ENCODE measurements around the gene NFIA. TPM values are rescaled to one million over a fixed set of nuclear protein-coding genes. Genes with fewer than 3 reads are reported as not detected.

The NFIA gene
- total and polyA plus RNA-seq, 5 donors from 2014 or later: 0.86 to 3.9 (median 1.7) TPM

DNA sequence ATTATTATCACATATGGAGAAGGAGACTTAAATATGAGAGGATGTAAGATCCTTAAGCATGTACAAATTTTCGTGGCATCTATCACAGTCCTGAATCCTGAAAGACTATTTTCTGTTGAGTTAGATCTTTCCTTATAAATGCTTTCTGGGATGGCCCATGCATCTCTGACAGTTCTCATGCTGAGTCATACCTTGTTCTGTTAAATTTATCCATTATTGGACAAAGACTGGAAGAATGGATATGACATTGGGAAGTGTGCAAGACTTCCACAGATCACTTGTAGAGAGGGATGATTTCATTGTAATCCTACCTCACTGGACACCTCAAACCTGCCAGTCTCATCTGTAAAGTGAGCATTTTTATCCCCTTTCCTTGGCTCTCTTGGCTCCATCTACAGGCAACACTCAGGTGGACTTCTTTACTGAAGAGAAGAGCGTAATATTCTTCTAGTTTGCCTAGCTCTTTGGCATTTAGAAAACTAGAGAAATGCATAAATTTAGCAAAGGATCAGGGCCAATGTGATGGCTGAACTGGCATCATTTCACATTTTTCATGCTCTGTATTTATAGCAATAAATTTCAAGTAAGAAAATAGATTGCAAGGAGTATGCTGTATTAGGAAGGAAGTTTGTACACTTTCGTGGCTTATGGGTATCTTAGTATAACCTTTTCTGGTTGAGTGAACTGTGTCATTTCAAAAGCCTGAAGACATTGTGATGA is 128.2 kb downstream of the NFIA start:
- Mint-ChIP-seq H3K4me3 (no peak overlapping the region), H3K27me3 (peaks cover under 1% of the 10 kb centered on the region), H3K9me3 (peaks cover 0 to 1% (median 0%) of the 10 kb centered on the region in 7 donors), H3K27ac (no peak overlapping the region), H3K36me3 (no peaks in the 10 kb centered on the region), H3K4me1 (no peaks in the 10 kb centered on the region)
- H3K4me3 ChIP-seq (ENCODE audit: low read depth, low read length): no peak overlapping the region
- no peaks in the 10 kb centered on the region for H3K36me3 ChIP-seq (ENCODE audit: control insufficient read depth, insufficient read depth, low read length)
- no peaks in the 10 kb centered on the region for H3K4me1 ChIP-seq (ENCODE audit: control insufficient read depth, insufficient read depth, low read length, poor library complexity, severe bottlenecking)
- ATAC-seq (ENCODE audit: low read depth in 2 of 2): no peak
- DNase-seq: peak in 1 of 3 donors; percentile 3
- H3K27ac ChIP-seq (ENCODE audit: insufficient read depth, low read length, poor library complexity, severe bottlenecking): no peak overlapping the region
- no peaks in the 10 kb centered on the region for H3K9me3 ChIP-seq (ENCODE audit: control insufficient read depth in 2 of 2, low read length in 2 of 2)
- peaks cover 3% of the 10 kb centered on the region for H3K27me3 ChIP-seq (ENCODE audit: control insufficient read depth, insufficient read depth, low read length)

DNA sequence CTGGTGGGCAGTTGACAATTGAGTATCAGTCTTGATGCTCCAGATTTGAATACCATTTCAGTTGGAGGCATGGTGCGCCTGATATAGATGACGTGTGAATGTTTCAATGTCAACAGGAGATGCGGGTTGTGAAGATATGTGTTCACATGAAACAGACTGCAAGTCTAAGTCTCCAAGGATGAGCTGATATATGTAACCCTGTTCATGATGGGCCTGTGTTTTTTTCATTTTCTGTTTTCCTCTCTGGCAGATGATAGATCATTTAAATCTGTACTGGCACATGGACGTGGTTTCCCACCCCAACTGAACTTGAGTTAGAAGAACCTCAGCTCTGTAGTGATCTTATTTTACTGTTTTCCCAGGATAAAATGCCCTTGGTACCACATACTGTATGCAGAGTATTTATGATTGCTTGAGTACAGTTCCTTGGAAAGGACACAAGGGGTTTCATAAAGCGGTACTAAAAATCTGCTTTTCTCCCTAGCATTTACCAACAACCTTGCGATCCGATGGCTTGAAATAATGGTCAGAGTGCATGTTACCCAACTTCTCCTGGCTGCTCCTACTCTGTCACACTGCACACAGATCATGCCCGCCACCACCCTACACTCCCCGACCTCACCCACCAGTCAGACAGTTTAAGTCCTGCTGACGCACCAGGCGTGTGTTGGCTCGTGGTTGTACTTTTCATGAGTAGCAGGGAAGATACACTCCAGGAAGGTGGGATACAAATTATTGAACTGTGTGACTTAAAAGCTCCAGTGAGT is 131.1 kb downstream of the NFIA start:
- H3K4me1 Mint-ChIP-seq: no peaks in the 10 kb centered on the region
- H3K4me3 Mint-ChIP-seq: no peak overlapping the region
- Histone ChIP-seq H3K9me3 (ENCODE audit: control insufficient read depth in 2 of 2, low read length in 2 of 2) (no peaks in the 10 kb centered on the region), H3K27me3 (ENCODE audit: control insufficient read depth, insufficient read depth, low read length) (no peaks in the 10 kb centered on the region), H3K27ac (ENCODE audit: insufficient read depth, low read length, poor library complexity, severe bottlenecking) (no peak overlapping the region), H3K4me1 (ENCODE audit: control insufficient read depth, insufficient read depth, low read length, poor library complexity, severe bottlenecking) (no peaks in the 10 kb centered on the region), H3K36me3 (ENCODE audit: control insufficient read depth, insufficient read depth, low read length) (no peaks in the 10 kb centered on the region), H3K4me3 (ENCODE audit: low read depth, low read length) (no peak overlapping the region)
- ATAC-seq (ENCODE audit: low read depth in 2 of 2) (no peak), DNase-seq (no peak)
- no peaks in the 10 kb centered on the region for H3K36me3 Mint-ChIP-seq
- no peaks in the 10 kb centered on the region for H3K27me3 Mint-ChIP-seq
- no peaks in the 10 kb centered on the region for H3K9me3 Mint-ChIP-seq
- no peak overlapping the region for H3K27ac Mint-ChIP-seq

DNA sequence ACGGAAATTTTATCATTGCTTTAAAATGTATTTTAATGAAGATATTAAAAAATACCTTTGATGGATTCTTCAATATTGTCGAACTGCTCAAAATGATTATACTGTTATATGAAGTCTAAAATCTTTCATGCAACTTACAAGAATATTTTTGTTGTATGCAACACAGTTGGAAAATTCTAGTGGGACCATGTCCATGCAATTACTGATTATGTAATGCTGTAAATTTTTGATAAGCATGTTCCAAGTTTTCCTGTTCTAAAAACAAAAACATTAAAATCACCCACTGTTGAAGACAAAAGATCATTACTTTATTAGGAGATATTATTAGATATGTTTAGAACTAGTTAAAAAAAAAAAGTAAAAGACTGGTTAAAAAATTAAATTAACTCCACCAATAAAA is 132.8 kb downstream of the NFIA start:
- no peaks in the 10 kb centered on the region for H3K4me1 Mint-ChIP-seq
- no peak overlapping the region for H3K4me3 ChIP-seq (ENCODE audit: low read depth, low read length)

DNA sequence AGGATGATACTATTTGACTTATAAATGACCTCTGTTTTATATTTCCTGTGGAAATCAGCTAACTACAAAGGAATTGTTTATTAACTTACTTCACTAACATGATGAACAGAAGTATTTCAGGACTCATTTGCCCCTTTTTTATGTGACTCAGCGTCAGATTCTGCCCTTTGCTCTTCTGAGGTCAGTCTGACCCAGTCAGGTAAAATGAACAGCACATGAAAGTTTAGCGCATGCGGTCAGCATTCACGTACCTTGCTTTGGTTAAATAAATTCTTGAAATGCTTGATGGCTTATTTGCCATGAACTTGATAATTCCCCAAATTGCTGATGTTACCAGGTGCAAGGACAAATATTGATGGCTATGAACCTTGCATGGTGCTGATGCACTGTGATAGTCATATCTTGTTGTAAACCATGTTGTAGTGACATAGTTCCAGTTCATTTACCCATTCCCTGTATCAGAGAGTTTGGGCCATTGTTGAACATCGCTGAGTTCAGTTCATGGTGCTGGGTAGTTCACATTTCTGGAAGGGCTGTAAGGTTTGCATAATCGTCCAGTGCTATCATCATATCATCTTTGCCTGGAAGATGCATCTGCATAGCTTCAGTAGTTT is 133.4 kb downstream of the NFIA start:
- no peaks in the 10 kb centered on the region for H3K9me3 Mint-ChIP-seq
- no peak overlapping the region for H3K27ac Mint-ChIP-seq
- Histone ChIP-seq H3K27me3 (ENCODE audit: control insufficient read depth, insufficient read depth, low read length) (no peaks in the 10 kb centered on the region), H3K36me3 (ENCODE audit: control insufficient read depth, insufficient read depth, low read length) (no peaks in the 10 kb centered on the region), H3K27ac (ENCODE audit: insufficient read depth, low read length, poor library complexity, severe bottlenecking) (no peak overlapping the region), H3K4me1 (ENCODE audit: control insufficient read depth, insufficient read depth, low read length, poor library complexity, severe bottlenecking) (no peaks in the 10 kb centered on the region), H3K9me3 (ENCODE audit: control insufficient read depth in 2 of 2, low read length in 2 of 2) (no peaks in the 10 kb centered on the region), H3K4me3 (ENCODE audit: low read depth, low read length) (no peak overlapping the region)
- no peaks in the 10 kb centered on the region for H3K4me1 Mint-ChIP-seq
- H3K27me3 Mint-ChIP-seq: no peaks in the 10 kb centered on the region
- ATAC-seq (ENCODE audit: low read depth in 2 of 2): no peak
- DNase-seq: no peak
- no peaks in the 10 kb centered on the region for H3K36me3 Mint-ChIP-seq
- H3K4me3 Mint-ChIP-seq: no peak overlapping the region

More for the DNA sequence above, 132.8 kb downstream of the NFIA start:
- DNase-seq: no peak
- H3K4me3 Mint-ChIP-seq: no peak overlapping the region
- Histone ChIP-seq H3K27ac (ENCODE audit: insufficient read depth, low read length, poor library complexity, severe bottlenecking) (no peak overlapping the region), H3K9me3 (ENCODE audit: control insufficient read depth in 2 of 2, low read length in 2 of 2) (no peaks in the 10 kb centered on the region), H3K36me3 (ENCODE audit: control insufficient read depth, insufficient read depth, low read length) (no peaks in the 10 kb centered on the region), H3K4me1 (ENCODE audit: control insufficient read depth, insufficient read depth, low read length, poor library complexity, severe bottlenecking) (no peaks in the 10 kb centered on the region), H3K27me3 (ENCODE audit: control insufficient read depth, insufficient read depth, low read length) (no peaks in the 10 kb centered on the region)
- H3K9me3 Mint-ChIP-seq: no peaks in the 10 kb centered on the region
- no peaks in the 10 kb centered on the region for H3K27me3 Mint-ChIP-seq
- no peak overlapping the region for H3K27ac Mint-ChIP-seq
- no peaks in the 10 kb centered on the region for H3K36me3 Mint-ChIP-seq
- no peak for ATAC-seq (ENCODE audit: low read depth in 2 of 2)

DNA sequence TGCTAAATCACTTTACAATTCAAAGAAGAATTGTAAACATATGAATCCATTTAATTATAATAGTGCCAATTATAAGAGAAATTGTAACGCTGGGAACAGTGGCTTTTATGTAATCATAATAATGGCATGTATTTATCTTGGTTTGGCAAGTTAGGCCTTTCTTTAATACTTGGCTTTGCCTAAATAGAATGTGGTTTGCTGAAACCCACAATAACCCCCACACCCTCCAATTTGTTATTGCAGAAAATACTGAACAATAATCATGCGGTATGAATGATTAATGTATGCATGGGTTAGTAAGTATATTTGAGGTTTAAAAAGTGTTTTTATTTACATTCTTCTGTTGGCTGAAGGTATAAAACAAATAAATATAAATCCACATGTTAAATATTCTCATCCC is 138.2 kb downstream of the NFIA start:
- ATAC-seq (ENCODE audit: low read depth in 2 of 2) (no peak), DNase-seq (no peak)
- Histone ChIP-seq H3K27me3 (ENCODE audit: control insufficient read depth, insufficient read depth, low read length) (no peaks in the 10 kb centered on the region), H3K27ac (ENCODE audit: insufficient read depth, low read length, poor library complexity, severe bottlenecking) (no peak overlapping the region), H3K4me3 (ENCODE audit: low read depth, low read length) (no peak overlapping the region), H3K36me3 (ENCODE audit: control insufficient read depth, insufficient read depth, low read length) (no peaks in the 10 kb centered on the region), H3K4me1 (ENCODE audit: control insufficient read depth, insufficient read depth, low read length, poor library complexity, severe bottlenecking) (no peaks in the 10 kb centered on the region), H3K9me3 (ENCODE audit: control insufficient read depth in 2 of 2, low read length in 2 of 2) (no peaks in the 10 kb centered on the region)
- Mint-ChIP-seq H3K4me1 (no peaks in the 10 kb centered on the region), H3K36me3 (no peaks in the 10 kb centered on the region), H3K27ac (no peak overlapping the region), H3K4me3 (no peak overlapping the region), H3K27me3 (peaks cover 10% of the 10 kb centered on the region), H3K9me3 (no peaks in the 10 kb centered on the region)

DNA sequence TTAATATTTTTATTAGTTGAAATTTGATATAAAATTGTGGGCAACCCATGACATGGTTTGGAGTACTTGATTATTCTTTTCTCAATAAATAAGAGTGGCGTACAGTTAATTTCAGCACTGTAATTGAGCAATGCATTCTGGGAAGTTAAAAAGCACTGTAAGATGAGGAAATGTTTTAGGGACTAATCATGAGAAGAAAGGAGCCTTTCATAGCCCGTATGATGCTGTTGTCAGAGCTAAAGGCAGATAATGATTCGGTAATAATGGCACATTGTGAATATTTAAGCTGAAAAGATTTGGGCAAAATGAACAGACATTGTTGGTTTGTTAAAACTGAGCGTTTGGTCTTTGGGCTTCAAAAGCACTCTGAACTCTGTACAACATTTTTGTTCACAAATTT is 139.3 kb downstream of the NFIA start:
- Histone ChIP-seq H3K27ac (ENCODE audit: insufficient read depth, low read length, poor library complexity, severe bottlenecking) (no peak overlapping the region), H3K4me3 (ENCODE audit: low read depth, low read length) (no peak overlapping the region), H3K36me3 (ENCODE audit: control insufficient read depth, insufficient read depth, low read length) (no peaks in the 10 kb centered on the region), H3K27me3 (ENCODE audit: control insufficient read depth, insufficient read depth, low read length) (no peaks in the 10 kb centered on the region), H3K4me1 (ENCODE audit: control insufficient read depth, insufficient read depth, low read length, poor library complexity, severe bottlenecking) (no peaks in the 10 kb centered on the region), H3K9me3 (ENCODE audit: control insufficient read depth in 2 of 2, low read length in 2 of 2) (no peaks in the 10 kb centered on the region)
- ATAC-seq (ENCODE audit: low read depth in 2 of 2) (no peak), DNase-seq (no peak)
- Mint-ChIP-seq H3K4me3 (no peak overlapping the region), H3K27me3 (peaks cover 10% of the 10 kb centered on the region), H3K4me1 (no peaks in the 10 kb centered on the region), H3K36me3 (no peaks in the 10 kb centered on the region), H3K27ac (no peak overlapping the region), H3K9me3 (no peaks in the 10 kb centered on the region)

DNA sequence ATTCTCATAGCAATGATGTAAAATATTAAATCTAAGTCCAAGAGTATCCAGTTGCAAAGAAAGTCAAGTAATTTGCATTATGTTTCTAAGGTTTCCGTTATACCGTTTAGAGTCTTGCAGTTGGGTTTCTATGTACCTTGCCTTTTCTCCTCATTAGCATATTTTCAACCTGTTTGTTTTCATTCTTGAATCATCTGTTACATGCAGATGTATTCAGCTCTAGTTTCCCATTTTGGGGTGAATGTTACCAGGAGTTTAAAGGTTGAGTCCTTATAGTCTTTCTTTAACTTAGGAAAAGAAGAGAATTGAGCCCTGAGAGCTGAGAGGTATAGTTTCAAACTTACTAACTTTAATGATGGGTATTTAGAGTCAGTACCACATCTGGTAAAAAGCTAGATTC is 139.9 kb downstream of the NFIA start:
- Mint-ChIP-seq H3K27me3 (peaks cover 10% of the 10 kb centered on the region), H3K4me1 (no peaks in the 10 kb centered on the region), H3K4me3 (no peak overlapping the region), H3K9me3 (no peaks in the 10 kb centered on the region), H3K27ac (no peak overlapping the region), H3K36me3 (no peaks in the 10 kb centered on the region)
- H3K36me3 ChIP-seq (ENCODE audit: control insufficient read depth, insufficient read depth, low read length): no peaks in the 10 kb centered on the region
- ATAC-seq (ENCODE audit: low read depth in 2 of 2) (no peak), DNase-seq (no peak)
- H3K27me3 ChIP-seq (ENCODE audit: control insufficient read depth, insufficient read depth, low read length): no peaks in the 10 kb centered on the region
- H3K4me1 ChIP-seq (ENCODE audit: control insufficient read depth, insufficient read depth, low read length, poor library complexity, severe bottlenecking): no peaks in the 10 kb centered on the region
- H3K9me3 ChIP-seq (ENCODE audit: control insufficient read depth in 2 of 2, low read length in 2 of 2): no peaks in the 10 kb centered on the region
- H3K27ac ChIP-seq (ENCODE audit: insufficient read depth, low read length, poor library complexity, severe bottlenecking): no peak overlapping the region
- no peak overlapping the region for H3K4me3 ChIP-seq (ENCODE audit: low read depth, low read length)
